Measurements from ENCODE around the gene FAM180B.

DNA sequence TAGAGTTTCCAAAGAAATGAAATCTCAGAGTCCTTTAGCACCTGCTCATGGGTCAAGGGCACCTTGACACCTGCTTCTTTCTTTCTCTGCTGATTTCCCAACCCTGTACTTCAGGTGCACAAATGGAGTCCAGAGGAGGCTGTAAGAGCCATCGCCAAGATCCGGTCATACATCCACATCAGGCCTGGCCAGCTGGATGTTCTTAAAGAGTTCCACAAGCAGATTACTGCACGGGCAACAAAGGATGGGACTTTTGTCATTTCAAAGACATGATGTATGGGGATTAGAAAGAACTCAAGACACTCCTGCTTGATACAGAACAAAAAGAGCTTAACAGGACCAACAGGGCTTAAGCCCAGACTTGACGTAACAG, 15.1 kb upstream of the FAM180B start:
- TF ChIP-seq, protein P1, sequence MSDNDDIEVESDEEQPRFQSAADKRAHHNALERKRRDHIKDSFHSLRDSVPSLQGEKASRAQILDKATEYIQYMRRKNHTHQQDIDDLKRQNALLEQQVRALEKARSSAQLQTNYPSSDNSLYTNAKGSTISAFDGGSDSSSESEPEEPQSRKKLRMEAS (IDR thresholded peaks at IDR 0.05): no peak
- TF ChIP-seq, protein P2, sequence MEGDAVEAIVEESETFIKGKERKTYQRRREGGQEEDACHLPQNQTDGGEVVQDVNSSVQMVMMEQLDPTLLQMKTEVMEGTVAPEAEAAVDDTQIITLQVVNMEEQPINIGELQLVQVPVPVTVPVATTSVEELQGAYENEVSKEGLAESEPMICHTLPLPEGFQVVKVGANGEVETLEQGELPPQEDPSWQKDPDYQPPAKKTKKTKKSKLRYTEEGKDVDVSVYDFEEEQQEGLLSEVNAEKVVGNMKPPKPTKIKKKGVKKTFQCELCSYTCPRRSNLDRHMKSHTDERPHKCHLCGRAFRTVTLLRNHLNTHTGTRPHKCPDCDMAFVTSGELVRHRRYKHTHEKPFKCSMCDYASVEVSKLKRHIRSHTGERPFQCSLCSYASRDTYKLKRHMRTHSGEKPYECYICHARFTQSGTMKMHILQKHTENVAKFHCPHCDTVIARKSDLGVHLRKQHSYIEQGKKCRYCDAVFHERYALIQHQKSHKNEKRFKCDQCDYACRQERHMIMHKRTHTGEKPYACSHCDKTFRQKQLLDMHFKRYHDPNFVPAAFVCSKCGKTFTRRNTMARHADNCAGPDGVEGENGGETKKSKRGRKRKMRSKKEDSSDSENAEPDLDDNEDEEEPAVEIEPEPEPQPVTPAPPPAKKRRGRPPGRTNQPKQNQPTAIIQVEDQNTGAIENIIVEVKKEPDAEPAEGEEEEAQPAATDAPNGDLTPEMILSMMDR (IDR thresholded peaks at IDR 0.05; ENCODE audit: low read depth, low read length, missing input control): no peak
- TF ChIP-seq, protein P3, sequence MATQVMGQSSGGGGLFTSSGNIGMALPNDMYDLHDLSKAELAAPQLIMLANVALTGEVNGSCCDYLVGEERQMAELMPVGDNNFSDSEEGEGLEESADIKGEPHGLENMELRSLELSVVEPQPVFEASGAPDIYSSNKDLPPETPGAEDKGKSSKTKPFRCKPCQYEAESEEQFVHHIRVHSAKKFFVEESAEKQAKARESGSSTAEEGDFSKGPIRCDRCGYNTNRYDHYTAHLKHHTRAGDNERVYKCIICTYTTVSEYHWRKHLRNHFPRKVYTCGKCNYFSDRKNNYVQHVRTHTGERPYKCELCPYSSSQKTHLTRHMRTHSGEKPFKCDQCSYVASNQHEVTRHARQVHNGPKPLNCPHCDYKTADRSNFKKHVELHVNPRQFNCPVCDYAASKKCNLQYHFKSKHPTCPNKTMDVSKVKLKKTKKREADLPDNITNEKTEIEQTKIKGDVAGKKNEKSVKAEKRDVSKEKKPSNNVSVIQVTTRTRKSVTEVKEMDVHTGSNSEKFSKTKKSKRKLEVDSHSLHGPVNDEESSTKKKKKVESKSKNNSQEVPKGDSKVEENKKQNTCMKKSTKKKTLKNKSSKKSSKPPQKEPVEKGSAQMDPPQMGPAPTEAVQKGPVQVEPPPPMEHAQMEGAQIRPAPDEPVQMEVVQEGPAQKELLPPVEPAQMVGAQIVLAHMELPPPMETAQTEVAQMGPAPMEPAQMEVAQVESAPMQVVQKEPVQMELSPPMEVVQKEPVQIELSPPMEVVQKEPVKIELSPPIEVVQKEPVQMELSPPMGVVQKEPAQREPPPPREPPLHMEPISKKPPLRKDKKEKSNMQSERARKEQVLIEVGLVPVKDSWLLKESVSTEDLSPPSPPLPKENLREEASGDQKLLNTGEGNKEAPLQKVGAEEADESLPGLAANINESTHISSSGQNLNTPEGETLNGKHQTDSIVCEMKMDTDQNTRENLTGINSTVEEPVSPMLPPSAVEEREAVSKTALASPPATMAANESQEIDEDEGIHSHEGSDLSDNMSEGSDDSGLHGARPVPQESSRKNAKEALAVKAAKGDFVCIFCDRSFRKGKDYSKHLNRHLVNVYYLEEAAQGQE (IDR thresholded peaks at IDR 0.05): no peak
- no peak for TF ChIP-seq TAF1 (conservative IDR thresholded peaks at IDR 0.05)
- TF ChIP-seq, protein P4, sequence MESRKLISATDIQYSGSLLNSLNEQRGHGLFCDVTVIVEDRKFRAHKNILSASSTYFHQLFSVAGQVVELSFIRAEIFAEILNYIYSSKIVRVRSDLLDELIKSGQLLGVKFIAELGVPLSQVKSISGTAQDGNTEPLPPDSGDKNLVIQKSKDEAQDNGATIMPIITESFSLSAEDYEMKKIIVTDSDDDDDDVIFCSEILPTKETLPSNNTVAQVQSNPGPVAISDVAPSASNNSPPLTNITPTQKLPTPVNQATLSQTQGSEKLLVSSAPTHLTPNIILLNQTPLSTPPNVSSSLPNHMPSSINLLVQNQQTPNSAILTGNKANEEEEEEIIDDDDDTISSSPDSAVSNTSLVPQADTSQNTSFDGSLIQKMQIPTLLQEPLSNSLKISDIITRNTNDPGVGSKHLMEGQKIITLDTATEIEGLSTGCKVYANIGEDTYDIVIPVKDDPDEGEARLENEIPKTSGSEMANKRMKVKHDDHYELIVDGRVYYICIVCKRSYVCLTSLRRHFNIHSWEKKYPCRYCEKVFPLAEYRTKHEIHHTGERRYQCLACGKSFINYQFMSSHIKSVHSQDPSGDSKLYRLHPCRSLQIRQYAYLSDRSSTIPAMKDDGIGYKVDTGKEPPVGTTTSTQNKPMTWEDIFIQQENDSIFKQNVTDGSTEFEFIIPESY (IDR thresholded peaks at IDR 0.05): no peak
